ENCODE measurements around the gene KRTAP10-10. TPM values are rescaled to one million over a fixed set of nuclear protein-coding genes. Genes with fewer than 3 reads are reported as not detected.
A peak's percentile ranks its signal among the peaks of the same experiment; 100 is the strongest.

Gene KRTAP10-10
- total and polyA plus RNA-seq, 8 donors: not detected

- Histone ChIP-seq H3K9me3 (peaks cover 0 to 14% of the 10 kb centered on the region in 2 donors), H3K36me3 (no peaks in the 10 kb centered on the region), H3K4me3 (no peak overlapping the region), H3K27ac (no peak overlapping the region), H3K4me1 (no peaks in the 10 kb centered on the region), H3K27me3 (peaks cover 0 to 32% of the 10 kb centered on the region in 2 donors)
- TF ChIP-seq CTCF (IDR thresholded peaks at IDR 0.05): no peak
- DNase-seq (no peak), ATAC-seq (no peak)
- intact Hi-C loops (cut with DNase I): no loop called here
Measured at GRCh38 chr21:44647222-44647552, 10.0 kb downstream of the KRTAP10-10 start.

- ATAC-seq (no peak), DNase-seq (peak in 1 of 4 donors; percentile 64)
- TF ChIP-seq CTCF (IDR thresholded peaks at IDR 0.05): no peak
- Histone ChIP-seq H3K4me1 (no peaks in the 10 kb centered on the region), H3K36me3 (no peaks in the 10 kb centered on the region), H3K27ac (no peak overlapping the region), H3K9me3 (peaks cover 0 to 14% of the 10 kb centered on the region in 2 donors), H3K4me3 (no peak overlapping the region), H3K27me3 (peaks cover 0 to 41% of the 10 kb centered on the region in 2 donors)
- intact Hi-C loops (cut with DNase I): no loop called here
Measured at GRCh38 chr21:44648557-44649311, 11.6 kb downstream of the KRTAP10-10 start.

- peaks cover 0 to 7% of the 10 kb centered on the region in 2 donors for H3K9me3 ChIP-seq
- no peak for ATAC-seq
- H3K4me1 ChIP-seq: no peaks in the 10 kb centered on the region
- H3K27ac ChIP-seq: no peak overlapping the region
- peak in 2 of 4 donors; percentile 22 to 41 for DNase-seq
- TF ChIP-seq CTCF (IDR thresholded peaks at IDR 0.05): no peak
- peaks cover 0 to 49% of the 10 kb centered on the region in 2 donors for H3K27me3 ChIP-seq
- intact Hi-C loops (cut with DNase I): no loop called here
- H3K4me3 ChIP-seq: no peak overlapping the region
- H3K36me3 ChIP-seq: no peaks in the 10 kb centered on the region
Measured at GRCh38 chr21:44649521-44650100, 12.5 kb downstream of the KRTAP10-10 start.

- ATAC-seq (no peak), DNase-seq (peak in 1 of 4 donors; percentile 45)
- Histone ChIP-seq H3K27ac (no peak overlapping the region), H3K4me1 (no peaks in the 10 kb centered on the region), H3K9me3 (peaks cover 0 to under 1% of the 10 kb centered on the region in 2 donors), H3K36me3 (no peaks in the 10 kb centered on the region), H3K4me3 (no peak overlapping the region), H3K27me3 (peaks cover 0 to 51% of the 10 kb centered on the region in 2 donors)
- intact Hi-C loops (cut with DNase I): no loop called here
- no peak for TF ChIP-seq CTCF (IDR thresholded peaks at IDR 0.05)
Measured at GRCh38 chr21:44650265-44650972, 13.3 kb downstream of the KRTAP10-10 start.

All from left lung (tissue), 10 donors.